Measurements from ENCODE around the gene CDC34. TPM values are rescaled to one million over a fixed set of nuclear protein-coding genes. Genes with fewer than 3 reads are reported as not detected.

CDC34 gene, protein sequence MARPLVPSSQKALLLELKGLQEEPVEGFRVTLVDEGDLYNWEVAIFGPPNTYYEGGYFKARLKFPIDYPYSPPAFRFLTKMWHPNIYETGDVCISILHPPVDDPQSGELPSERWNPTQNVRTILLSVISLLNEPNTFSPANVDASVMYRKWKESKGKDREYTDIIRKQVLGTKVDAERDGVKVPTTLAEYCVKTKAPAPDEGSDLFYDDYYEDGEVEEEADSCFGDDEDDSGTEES
- 64.6 and 69.6 TPM in 2 replicates for total RNA-seq (2014; rRNA removed)
- 71.4 TPM for polyA plus RNA-seq (2012)

GRCh38 chr19:531753-532560, at the start of gene CDC34:
Gene CDC34, plus strand, starts transcription at chr19:531760. Its CDS starts 172 bp downstream, at chr19:531932.
- no peak for DNase-seq (ENCODE audit: low read depth)

- no peak for DNase-seq (ENCODE audit: low read depth)
Observed at GRCh38 chr19:482186-483041, 49.1 kb upstream of the CDC34 start.

DNA sequence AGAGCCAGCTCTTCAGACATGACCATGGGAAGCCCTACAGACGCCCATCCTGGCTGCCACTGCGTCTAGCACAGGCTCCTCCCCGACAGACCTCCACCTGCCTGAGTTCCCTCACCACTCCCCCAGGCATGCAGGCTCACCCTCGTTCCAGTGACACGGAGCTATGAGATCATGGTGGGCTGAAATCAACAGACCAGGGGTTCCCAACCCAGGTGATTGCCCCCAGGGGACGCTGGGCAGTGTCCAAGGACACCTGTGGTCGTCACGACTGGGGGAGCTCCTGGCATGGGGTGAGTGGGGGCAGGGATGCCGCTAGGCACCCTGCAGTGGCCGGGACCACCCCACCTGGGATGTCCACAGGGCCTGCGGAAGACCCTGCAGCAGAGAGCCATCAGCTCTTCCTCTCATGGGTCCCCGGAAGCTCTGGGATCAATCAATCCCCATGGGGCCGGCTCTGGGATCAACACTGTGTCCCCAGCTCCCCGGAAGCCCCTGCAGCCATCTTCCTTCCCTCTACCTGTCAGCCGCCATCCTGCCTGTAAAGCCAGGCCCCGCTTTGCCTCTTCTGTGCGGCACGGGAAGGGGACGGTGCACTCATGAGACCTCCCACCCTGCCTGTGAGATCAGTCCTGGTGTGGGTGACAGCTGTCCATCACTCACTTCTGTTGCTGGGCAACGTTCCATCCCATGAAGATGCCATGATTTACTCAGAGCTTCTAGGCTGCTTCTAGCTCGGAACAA, 48.1 kb upstream of the CDC34 start:
- DNase-seq (ENCODE audit: low read depth): no peak

- DNase-seq (ENCODE audit: low read depth): no peak
Observed at GRCh38 chr19:484494-484893, 47.1 kb upstream of the CDC34 start.

- DNase-seq (ENCODE audit: low read depth): peak; percentile 22
Observed at GRCh38 chr19:485077-485476, 46.5 kb upstream of the CDC34 start.

DNA sequence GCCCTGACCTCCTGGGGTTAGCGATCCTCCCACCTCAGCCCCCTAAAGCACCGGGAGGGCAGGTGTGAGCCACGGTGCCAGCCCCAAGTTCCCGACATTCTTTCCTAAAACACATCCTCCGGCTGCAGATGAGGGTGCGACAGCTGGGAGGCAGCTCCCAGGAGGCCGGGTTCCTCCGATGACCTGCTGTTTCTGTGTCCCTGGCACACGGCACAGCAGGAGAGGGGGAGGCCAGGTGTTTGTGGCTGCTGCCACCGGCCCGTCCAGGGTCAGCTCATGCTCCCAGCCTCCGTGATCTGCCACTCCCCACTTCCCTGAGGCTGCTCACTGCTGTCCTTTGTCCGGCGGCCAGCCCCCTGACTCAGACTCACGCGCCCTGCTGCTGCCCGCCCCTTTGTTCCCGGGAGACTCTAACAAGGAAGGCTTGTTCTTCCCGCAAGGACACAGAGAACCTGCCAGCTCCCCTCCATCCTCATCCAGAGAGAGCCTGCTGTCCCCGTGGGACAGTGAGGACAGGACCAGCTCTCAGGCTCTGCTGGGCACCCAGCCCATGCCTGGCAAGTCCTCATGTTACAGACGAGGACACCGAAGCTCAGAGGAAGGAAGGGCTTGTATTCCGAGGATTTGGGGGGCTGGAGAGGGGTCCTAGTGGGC, 45.9 kb upstream of the CDC34 start:
- DNase-seq (ENCODE audit: low read depth): peak; percentile 45

GRCh38 chr19:488505-489417, 42.8 kb upstream of the CDC34 start:
- DNase-seq (ENCODE audit: low read depth): peak; percentile 92

GRCh38 chr19:489418-490196, 42.0 kb upstream of the CDC34 start:
- peak; percentile 44 for DNase-seq (ENCODE audit: low read depth)

- DNase-seq (ENCODE audit: low read depth): no peak
Observed at GRCh38 chr19:491146-491741, 40.3 kb upstream of the CDC34 start.

GRCh38 chr19:492091-492531, 39.4 kb upstream of the CDC34 start:
- DNase-seq (ENCODE audit: low read depth): no peak

DNA sequence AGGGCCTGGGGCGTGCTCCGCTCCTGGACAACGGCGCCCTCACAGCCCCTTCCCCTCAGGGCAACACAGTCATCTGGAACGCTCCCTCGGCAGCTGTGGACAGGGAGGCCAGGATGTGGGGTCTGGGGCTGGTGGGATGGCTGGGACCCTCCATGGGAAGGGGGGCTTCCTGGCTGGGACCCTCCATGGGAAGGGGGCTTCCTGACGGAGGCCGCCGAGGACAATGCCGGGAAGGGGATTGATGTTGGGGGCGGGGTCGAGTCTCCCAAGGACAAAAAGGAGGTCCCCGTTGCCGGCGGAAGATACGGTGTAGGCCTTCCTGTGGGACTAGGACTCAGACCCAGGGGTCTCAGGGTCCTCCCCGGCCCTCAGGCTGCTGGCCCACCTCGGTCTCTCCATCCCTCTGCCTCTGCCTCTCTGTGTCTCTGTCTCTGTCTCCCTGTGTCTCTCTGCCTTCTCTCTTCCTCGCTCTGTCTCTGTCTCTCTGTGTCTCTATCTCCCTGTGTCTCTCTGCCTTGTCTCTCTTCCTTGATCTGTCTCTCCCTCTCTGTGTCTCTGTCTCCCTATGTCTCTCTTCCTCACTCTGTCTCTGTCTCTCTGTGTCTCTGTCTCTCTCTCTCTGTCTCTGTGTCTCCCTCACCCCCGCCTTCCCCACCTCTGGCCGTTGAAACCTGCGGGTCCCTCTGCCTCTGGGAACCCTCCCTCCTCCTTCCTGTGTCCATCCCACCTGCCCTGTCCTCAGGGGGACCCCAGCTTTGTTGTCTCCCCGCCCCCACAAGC, 38.0 kb upstream of the CDC34 start:
- DNase-seq (ENCODE audit: low read depth): no peak

GRCh38 chr19:494171-495080, 37.1 kb upstream of the CDC34 start:
- DNase-seq (ENCODE audit: low read depth): no peak

GRCh38 chr19:495081-495401, 36.5 kb upstream of the CDC34 start:
- no peak for DNase-seq (ENCODE audit: low read depth)

- DNase-seq (ENCODE audit: low read depth): peak; percentile 57
Observed at GRCh38 chr19:495402-496111, 36.0 kb upstream of the CDC34 start.

DNA sequence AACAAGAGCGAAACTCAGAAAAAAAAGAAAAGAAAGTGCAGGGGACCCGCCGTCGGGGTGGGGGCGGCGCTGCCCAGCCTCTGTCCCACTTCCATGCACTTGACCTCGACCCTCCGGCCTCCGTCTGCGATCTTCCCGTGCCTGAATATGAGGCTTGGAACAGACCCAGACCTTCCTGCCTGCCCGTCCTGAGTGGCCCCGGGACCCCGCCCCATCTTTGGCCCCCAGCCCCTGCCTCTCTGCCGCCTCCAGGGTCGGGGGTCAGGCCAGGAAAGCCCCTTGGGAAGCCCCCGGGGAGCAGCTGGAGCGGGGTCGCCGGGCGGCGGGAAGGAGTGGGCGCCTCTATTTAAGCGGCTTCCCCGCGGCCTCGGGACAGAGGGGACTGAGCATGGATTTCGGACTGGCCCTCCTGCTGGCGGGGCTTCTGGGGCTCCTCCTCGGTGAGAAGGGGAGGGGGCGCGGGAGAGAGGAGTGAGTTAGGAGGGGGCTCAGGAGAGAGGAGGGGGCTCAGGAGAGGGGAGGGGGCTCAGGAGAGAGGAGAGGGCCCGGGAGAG, 35.4 kb upstream of the CDC34 start, which contains the start of gene MADCAM1:
TSS of gene MADCAM1 (plus strand) at position 375 of the 554 bp plus-strand sequence. CDS start at position 389, 14 bp downstream.
- no peak for DNase-seq (ENCODE audit: low read depth)

- no peak for DNase-seq (ENCODE audit: low read depth)
Observed at GRCh38 chr19:496986-497385, 34.6 kb upstream of the CDC34 start.
